Left ventricle myocardium inferior (tissue), 1 donor: Measurements from ENCODE around the gene BRF1. TPM values are rescaled to one million over a fixed set of nuclear protein-coding genes. Genes with fewer than 3 reads are reported as not detected.

Experiments
- DNase-seq: peaks from one replicate; pipeline ENCODE4 v3.0.0-alpha.2; 2020
- H3K27ac ChIP-seq: fragments of 200-600 bp; replicated peaks from 2 replicates; pipeline ENCODE4 v1.8.0; 2021
- H3K27me3 ChIP-seq: fragments of 200-600 bp; 2 replicates; pipeline ENCODE4 v1.8.0; 2021; ENCODE audit warnings: low read depth
- H3K36me3 ChIP-seq: fragments of 200-600 bp; 2 replicates; pipeline ENCODE4 v1.8.0; 2021
- H3K4me1 ChIP-seq: fragments of 200-600 bp; 2 replicates; pipeline ENCODE4 v1.8.0; 2021
- H3K4me3 ChIP-seq: fragments of 200-600 bp; 2 replicates; pipeline ENCODE4 v1.8.0; 2021; ENCODE audit warnings: mild to moderate bottlenecking, moderate library complexity
- H3K9me3 ChIP-seq: fragments of 200-600 bp; replicated peaks from 2 replicates; pipeline ENCODE4 v1.8.0; 2021
- CTCF ChIP-seq: fragments of 200-600 bp; IDR thresholded peaks from 2 replicates; pipeline ENCODE4 v1.8.0; 2021; ENCODE audit warnings: antibody characterized with exemption, mild to moderate bottlenecking, borderline replicate concordance
- intact Hi-C: fragments of 100-400 bp; cut with micrococcal nuclease; formaldehyde crosslinking; loops from one replicate; pipeline ENCODE4 v1.11.0; 2022
- total RNA-seq: library from RNA; stranded (reverse); fragmentation: NEBNext Ultra II Directional; extraction: Animal tissue kit (Norgen Biotek cat#: 25700); gene quantifications from one replicate; pipeline ENCODE4 v1.2.1, GENCODE V29; 2021
- donor health status: DM: no; HTN: yes; CAD: no; lungs with severe emphysema.

BRF1 gene
- total RNA-seq, 1 donor from 2014 or later = 19.8 TPM

GRCh38 chr14:105195522-105196264, 105.1 kb downstream of the BRF1 start:
- no peak for TF ChIP-seq CTCF
- peaks cover 75% of the 10 kb centered on the region for H3K4me1 ChIP-seq
- H3K36me3 ChIP-seq = no peaks in the 10 kb centered on the region
- no peaks in the 10 kb centered on the region for H3K9me3 ChIP-seq
- H3K27me3 ChIP-seq = peaks cover 87% of the 10 kb centered on the region
- peak overlapping the region; percentile 54 for H3K4me3 ChIP-seq
- no peak for DNase-seq
- peak overlapping the region; percentile 95 for H3K27ac ChIP-seq
- intact Hi-C loops = no loop called here

GRCh38 chr14:105195051-105195450, 105.8 kb downstream of the BRF1 start:
- Histone ChIP-seq H3K4me1 (peaks cover 72% of the 10 kb centered on the region), H3K36me3 (no peaks in the 10 kb centered on the region), H3K9me3 (no peaks in the 10 kb centered on the region), H3K4me3 (no peak overlapping the region), H3K27me3 (peaks cover 85% of the 10 kb centered on the region), H3K27ac (peak overlapping the region; percentile 95)
- intact Hi-C loops = no loop called here
- no peak for DNase-seq
- no peak for TF ChIP-seq CTCF

GRCh38 chr14:105193916-105194782, 106.7 kb downstream of the BRF1 start:
- H3K27me3 ChIP-seq = peaks cover 81% of the 10 kb centered on the region
- DNase-seq = no peak
- H3K4me1 ChIP-seq = peaks cover 63% of the 10 kb centered on the region
- no peaks in the 10 kb centered on the region for H3K36me3 ChIP-seq
- H3K4me3 ChIP-seq = no peak overlapping the region
- intact Hi-C loops = no loop called here
- no peaks in the 10 kb centered on the region for H3K9me3 ChIP-seq
- TF ChIP-seq CTCF = no peak
- peak overlapping the region; percentile 95 for H3K27ac ChIP-seq

GRCh38 chr14:105192866-105193731, 107.7 kb downstream of the BRF1 start:
- H3K36me3 ChIP-seq = no peaks in the 10 kb centered on the region
- H3K4me1 ChIP-seq = peaks cover 55% of the 10 kb centered on the region
- peaks cover 6% of the 10 kb centered on the region for H3K9me3 ChIP-seq
- peak overlapping the region; percentile 9 for H3K4me3 ChIP-seq
- DNase-seq = no peak
- H3K27ac ChIP-seq = peak overlapping the region; percentile 95
- intact Hi-C loops = no loop called here
- H3K27me3 ChIP-seq = peaks cover 81% of the 10 kb centered on the region
- TF ChIP-seq CTCF = no peak

GRCh38 chr14:105187935-105188524, 112.8 kb downstream of the BRF1 start:
- H3K27me3 ChIP-seq = peaks cover 39% of the 10 kb centered on the region
- DNase-seq = no peak
- intact Hi-C loops = no loop called here

More at GRCh38 chr14:105187935-105188524, 112.8 kb downstream of the BRF1 start:
- Histone ChIP-seq H3K4me1 (peaks cover 6% of the 10 kb centered on the region), H3K4me3 (no peak overlapping the region), H3K36me3 (no peaks in the 10 kb centered on the region), H3K9me3 (peaks cover 8% of the 10 kb centered on the region), H3K27ac (no peak overlapping the region)
- peak; percentile 23 for TF ChIP-seq CTCF
